GM15510 (cell line): ENCODE data around the gene POTEJ.
"Not testable (repeated sequence)": the region's sequence is repeated elsewhere in the genome, so short reads cannot be mapped to it uniquely, and the experiment has no call there.

Experiments used
- POLR2A ChIP-seq: IDR thresholded peaks from 3 replicates; pipeline ENCODE4 v1.6.1; 2011; ENCODE audit warnings: borderline replicate concordance; ENCODE audit not compliant: insufficient read length; ENCODE audit errors: extremely low read depth

POTEJ gene

DNA sequence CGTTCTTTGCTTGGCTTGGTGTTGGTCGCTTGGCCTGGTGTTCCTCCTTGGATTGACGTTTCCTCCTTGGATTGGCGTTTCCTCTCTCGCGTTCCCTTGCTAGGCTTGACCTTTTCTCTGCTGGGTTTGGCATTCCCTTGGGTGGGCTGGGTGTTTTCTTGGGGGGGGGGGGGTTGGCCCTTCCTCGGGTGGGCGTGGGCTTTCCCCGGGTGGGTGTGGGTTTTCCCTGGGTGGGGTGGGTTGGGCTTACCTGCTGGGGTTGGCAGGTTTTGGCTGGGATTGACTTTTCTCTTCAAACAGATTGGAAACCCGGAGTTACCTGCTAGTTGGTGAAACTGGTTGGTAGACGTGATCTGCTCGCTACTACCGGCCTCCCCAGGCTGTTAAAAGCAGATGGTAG is at the start of gene POTEJ:
Gene POTEJ, plus strand, starts transcription at position 301 of the 400 bp plus-strand sequence. Its CDS starts 93 bp downstream, at position 394.
- not testable (repeated sequence) for TF ChIP-seq POLR2A

DNA sequence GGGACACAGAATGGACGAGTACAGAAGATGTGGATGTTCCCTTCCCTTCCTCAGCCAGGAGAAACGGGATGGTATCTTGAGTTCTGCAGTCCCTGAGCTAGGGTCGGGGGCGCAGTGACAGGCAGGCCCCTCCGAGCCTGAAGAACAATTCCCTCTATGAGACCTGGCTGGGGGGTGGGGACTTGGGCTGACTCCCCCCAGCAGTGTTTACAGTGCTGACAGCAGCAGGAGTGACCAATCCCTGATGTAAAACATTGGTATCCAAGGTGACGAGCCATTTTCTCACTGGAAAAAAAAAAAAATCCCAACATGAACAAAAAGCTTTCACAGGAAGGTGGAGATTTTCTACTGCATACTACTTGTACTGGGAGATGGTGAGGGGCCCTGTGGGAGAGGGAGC is 11.8 kb upstream of the POTEJ start, which contains the start of gene CFC1:
Gene CFC1, minus strand, starts transcription at position 183 of the 400 bp plus-strand sequence. CDS start 288 bp downstream, outside the sequence.
- TF ChIP-seq POLR2A: not testable (repeated sequence)
